K562 (cell line): ENCODE results near the gene SPEF1. TPM values are rescaled to one million over a fixed set of nuclear protein-coding genes. Genes with fewer than 3 reads are reported as not detected.

ENCODE experiments used
- CREB3 ChIP-seq: fragments of 450-650 bp; conservative IDR thresholded peaks from 2 replicates; pipeline ENCODE4 v1.6.1; 2016; ENCODE audit warnings: missing genetic modification characterization, low read depth, mild to moderate bottlenecking, missing compliant biosample characterization, moderate library complexity
- DMBX1 ChIP-seq: fragments of 250-450 bp; sonication (Bioruptor Pico); IDR thresholded peaks from 2 replicates; pipeline ENCODE4 v1.8.0; 2022; ENCODE audit warnings: inconsistent platforms, mild to moderate bottlenecking, moderate library complexity, borderline replicate concordance
- E2F6 ChIP-seq, 2 experiments: IDR thresholded peaks; 2 replicates each; pipeline ENCODE4 v1.6.1; 2011; ENCODE audit warnings: borderline replicate concordance in 1 of 2, control low read depth in 1 of 2, low read depth in 1 of 2, low read length in 1 of 2, mild to moderate bottlenecking in 1 of 2, mixed read lengths in 1 of 2, moderate library complexity in 1 of 2; ENCODE audit not compliant: insufficient read depth in 1 of 2, insufficient read length in 1 of 2, poor library complexity in 1 of 2, severe bottlenecking in 1 of 2; ENCODE audit errors: extremely low read depth in 1 of 2
- ETV5 ChIP-seq: sonication (generic); formaldehyde crosslinking; IDR thresholded peaks from 2 replicates; pipeline ENCODE4 v1.4.0; 2020; ENCODE audit warnings: low read depth, mild to moderate bottlenecking, missing genetic modification reagents
- ETV6 ChIP-seq, 3 experiments: fragments of 150-350 bp in 1 of 3; sonication (generic) in 1 of 3; formaldehyde crosslinking in 1 of 3; IDR thresholded peaks; 2 replicates each; pipeline versions ENCODE4 v1.6.1 to v1.8.0; 2014 to 2022; ENCODE audit warnings: borderline replicate concordance in 2 of 3, low read depth in 2 of 3, antibody characterized with exemption in 1 of 3, low read length in 1 of 3, mild to moderate bottlenecking in 1 of 3, missing genetic modification reagents in 1 of 3
- HMG20B ChIP-seq: fragments of 250-450 bp; sonication (Bioruptor Pico); IDR thresholded peaks from 2 replicates; pipeline ENCODE4 v1.5.0; 2021; ENCODE audit warnings: mild to moderate bottlenecking
- ID3 ChIP-seq, 2 experiments: fragments of 250-450 bp in 1 of 2; fragments of 450-650 bp in 1 of 2; sonication (Bioruptor Pico) in 1 of 2; IDR thresholded peaks; 2 replicates each; pipeline versions ENCODE4 v1.6.1 to v1.8.0; 2016 to 2021; ENCODE audit warnings: mild to moderate bottlenecking in 2 of 2, moderate library complexity in 2 of 2, missing compliant biosample characterization in 1 of 2, missing genetic modification characterization in 1 of 2
- IFI16 ChIP-seq: fragments of 250-450 bp; sonication (Bioruptor Pico); IDR thresholded peaks from 2 replicates; pipeline ENCODE4 v2.1.2; 2022; ENCODE audit warnings: mild to moderate bottlenecking, inconsistent platforms
- MCM3 ChIP-seq: fragments of 450-650 bp; IDR thresholded peaks from 2 replicates; pipeline ENCODE4 v1.6.1; 2016
- MXI1 ChIP-seq: IDR thresholded peaks from 2 replicates; pipeline ENCODE4 v1.6.1; 2011; ENCODE audit warnings: low read depth, mild to moderate bottlenecking, improper control_type of control experiment, low read length
- NONO ChIP-seq, 2 experiments: fragments of 200-400 bp in 1 of 2; fragments of 450-650 bp in 1 of 2; formaldehyde crosslinking in 1 of 2; IDR thresholded peaks; 2 replicates each; pipeline ENCODE4 v1.6.1; 2017; ENCODE audit warnings: low read depth in 2 of 2, mild to moderate bottlenecking in 2 of 2, moderate library complexity in 2 of 2, low read length in 1 of 2
- PCBP1 ChIP-seq: fragments of 200-400 bp; formaldehyde crosslinking; IDR thresholded peaks from 2 replicates; pipeline ENCODE4 v1.6.1; 2018; ENCODE audit warnings: mild to moderate bottlenecking, low read depth, low read length; ENCODE audit not compliant: poor library complexity, severe bottlenecking
- POLR2H ChIP-seq: IDR thresholded peaks from 2 replicates; pipeline ENCODE4 v1.6.1; 2016; ENCODE audit warnings: missing genetic modification characterization, low read depth, mild to moderate bottlenecking, control low read depth, missing compliant biosample characterization, moderate library complexity
- SAFB2 ChIP-seq: fragments of 200-400 bp; formaldehyde crosslinking; IDR thresholded peaks from 2 replicates; pipeline ENCODE4 v1.6.1; 2018; ENCODE audit warnings: borderline replicate concordance, low read length, low read depth, moderate library complexity; ENCODE audit not compliant: severe bottlenecking
- TARDBP ChIP-seq: fragments of 450-650 bp; IDR thresholded peaks from 2 replicates; pipeline ENCODE4 v1.6.1; 2016
- ZBTB33 ChIP-seq: sonication (generic); formaldehyde crosslinking; IDR thresholded peaks from 2 replicates; pipeline ENCODE4 v1.8.1; 2023; ENCODE audit warnings: mild to moderate bottlenecking, missing genetic modification reagents
- ZC3H4 ChIP-seq: sonication (generic); formaldehyde crosslinking; IDR thresholded peaks from 2 replicates; pipeline ENCODE4 v1.9.0; 2021; ENCODE audit warnings: missing genetic modification reagents, borderline replicate concordance
- ZFP36 ChIP-seq: fragments of 150-350 bp; IDR thresholded peaks from 2 replicates; pipeline ENCODE4 v1.6.1; 2018; ENCODE audit warnings: low read length, low read depth; ENCODE audit not compliant: partially characterized antibody
- ZNF140 ChIP-seq: fragments of 250-450 bp; sonication (Bioruptor Pico); IDR thresholded peaks from 2 replicates; pipeline ENCODE4 v1.8.0; 2021; ENCODE audit warnings: moderate library complexity, mild to moderate bottlenecking, inconsistent platforms
- ZNF174 ChIP-seq: fragments of 250-450 bp; sonication (Bioruptor Pico); IDR thresholded peaks from 2 replicates; pipeline ENCODE4 v1.4.0; 2020; ENCODE audit warnings: mild to moderate bottlenecking
- ZNF668 ChIP-seq: fragments of 250-450 bp; sonication (Bioruptor Pico); IDR thresholded peaks from 2 replicates; pipeline ENCODE4 v1.8.0; 2022; ENCODE audit warnings: mild to moderate bottlenecking, inconsistent platforms
- polyA plus RNA-seq, 8 experiments: library from polyadenylated mRNA; depleted of rRNA in 4 of 8; stranded (reverse) in 5 of 8; unstranded in 3 of 8; fragments of >200 nt; fragmentation: Nextera tagmentation in 2 of 8; fragmentation: Illumina TruSeq in 1 of 8; extraction: Ambion mirVana in 2 of 8; extraction: Trizol in 1 of 8; gene quantifications; 2 replicates each; pipeline versions ENCODE4 v1.2.1 to v1.2.3, GENCODE V29; 2011 to 2014; ENCODE audit warnings: inconsistent platforms in 1 of 8, missing spikeins in 1 of 8
- total RNA-seq, 7 experiments: library from RNA; depleted of rRNA in 6 of 7; stranded (reverse); fragments of >200 nt in 6 of 7; fragmentation: Illumina TruSeq in 2 of 7; extraction: Trizol in 2 of 7; gene quantifications; 2 replicates each; pipeline versions ENCODE4 v1.2.1 to v1.2.3, GENCODE V29; 2011 to 2021; ENCODE audit warnings: low replicate concordance in 1 of 7

SPEF1 gene
- total and polyA plus RNA-seq, 9 of the 15 experiments (the other 6 are each of a cell fraction or from before 2014, with no cell fraction given), result not detected

- TF ChIP-seq ZFP36 (no peak), CREB3 (tag) (no peak; the same call in 1 of the 2 replicates), MCM3 (no peak), PCBP1 (no peak), HMG20B (CRISPR knock-in tag) (no peak), ETV6 (IDR thresholded peaks at IDR 0.05; ENCODE audit: borderline replicate concordance in 1 of 2, low read depth in 2 of 2, low read length in 1 of 2) (no peak), ETV6 (CRISPR knock-in tag; IDR thresholded peaks at IDR 0.05; ENCODE audit: borderline replicate concordance) (peak; percentile 79; the same call in 1 of the 2 replicates), ZBTB33 (peak; percentile 88), ID3 (CRISPR knock-in tag; IDR thresholded peaks at IDR 0.05) (no peak), ID3 (tag; IDR thresholded peaks at IDR 0.05) (peak; percentile 83), ZNF140 (CRISPR knock-in tag) (no peak), ZNF668 (CRISPR knock-in tag) (0 out of 2 replicates have a peak, but pooled peaks have one; percentile 31), MXI1 (no peak), ZC3H4 (CRISPR knock-in tag) (no peak; the same call in 1 of the 2 replicates), SAFB2 (no peak), ETV5 (peak; percentile 75; the same call in 1 of the 2 replicates), ZNF174 (CRISPR knock-in tag) (no peak), E2F6 (IDR thresholded peaks at IDR 0.05; ENCODE audit: borderline replicate concordance in 1 of 2, extremely low read depth in 1 of 2, insufficient read depth in 1 of 2, insufficient read length in 1 of 2, low read depth in 1 of 2, low read length in 1 of 2, poor library complexity in 1 of 2, severe bottlenecking in 1 of 2) (peak; percentile 10 to 37), DMBX1 (CRISPR knock-in tag) (0 out of 2 replicates have a peak, but pooled peaks have one; percentile 8), POLR2H (tag) (peak; percentile 61), IFI16 (no peak), TARDBP (no peak), NONO (IDR thresholded peaks at IDR 0.05; ENCODE audit: low read depth in 2 of 2, low read length in 1 of 2) (peak; percentile 63 to 71)
Measured at GRCh38 chr20:3820048-3820900, 39.0 kb upstream of the SPEF1 start, which contains the start of gene AP5S1 (continued).
